ENCODE data around the gene GFM1.

GRCh38 chr3:158668506-158668905 lies 24.2 kb downstream of the GFM1 start:
- no peak for TF ChIP-seq CTCF (IDR thresholded peaks at IDR 0.05)
- no peak for TF ChIP-seq POLR2AphosphoS5 (IDR thresholded peaks at IDR 0.05; ENCODE audit: insufficient read depth in 1 of 2, low read depth in 1 of 2)
- TF ChIP-seq POLR2A (IDR thresholded peaks at IDR 0.05) = no peak
